ENCODE data around the gene UNCX. TPM values are rescaled to one million over a fixed set of nuclear protein-coding genes. Genes with fewer than 3 reads are reported as not detected.
"Not testable (repeated sequence)": the region's sequence is repeated elsewhere in the genome, so short reads cannot be mapped to it uniquely, and the experiment has no call there.

UNCX gene
- total and polyA plus RNA-seq, 5 experiments from 2014 or later, result not detected

DNA sequence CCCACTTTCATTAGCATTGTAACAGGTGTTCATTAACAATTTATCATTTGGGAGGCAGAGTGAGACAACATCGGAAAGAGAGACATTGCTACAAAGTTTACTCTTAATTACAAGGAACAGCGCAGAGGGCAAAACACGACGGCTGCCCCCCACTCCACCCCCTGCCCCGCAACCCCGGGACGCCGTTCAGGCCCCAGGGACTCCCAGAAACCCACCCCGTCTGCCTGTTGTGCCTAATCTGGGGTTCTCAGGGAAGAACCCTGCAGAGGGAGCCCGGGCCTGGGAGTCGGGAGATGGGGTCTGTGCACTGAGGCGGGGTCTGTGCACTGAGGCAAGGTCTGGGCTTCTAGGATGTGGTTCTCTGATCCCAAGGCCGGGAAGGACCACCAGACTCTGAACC, 25.2 kb downstream of the UNCX start:
- peaks cover 0 to 3% (median under 1%) of the 10 kb centered on the region in 4 donors for H3K4me1 Mint-ChIP-seq
- H3K27ac Mint-ChIP-seq, result no peak overlapping the region
- peaks cover 0 to 2% (median 0%) of the 10 kb centered on the region in 3 donors for H3K36me3 Mint-ChIP-seq
- H3K4me3 Mint-ChIP-seq, result no peak overlapping the region
- peaks cover 10 to 55% (median 28%) of the 10 kb centered on the region in 5 donors for H3K27me3 Mint-ChIP-seq
- POLR2A ChIA-PET, result no interaction called here
- DNase-seq (no peak), ATAC-seq (no peak)
- H3K9me3 Mint-ChIP-seq, result no peaks in the 10 kb centered on the region

DNA sequence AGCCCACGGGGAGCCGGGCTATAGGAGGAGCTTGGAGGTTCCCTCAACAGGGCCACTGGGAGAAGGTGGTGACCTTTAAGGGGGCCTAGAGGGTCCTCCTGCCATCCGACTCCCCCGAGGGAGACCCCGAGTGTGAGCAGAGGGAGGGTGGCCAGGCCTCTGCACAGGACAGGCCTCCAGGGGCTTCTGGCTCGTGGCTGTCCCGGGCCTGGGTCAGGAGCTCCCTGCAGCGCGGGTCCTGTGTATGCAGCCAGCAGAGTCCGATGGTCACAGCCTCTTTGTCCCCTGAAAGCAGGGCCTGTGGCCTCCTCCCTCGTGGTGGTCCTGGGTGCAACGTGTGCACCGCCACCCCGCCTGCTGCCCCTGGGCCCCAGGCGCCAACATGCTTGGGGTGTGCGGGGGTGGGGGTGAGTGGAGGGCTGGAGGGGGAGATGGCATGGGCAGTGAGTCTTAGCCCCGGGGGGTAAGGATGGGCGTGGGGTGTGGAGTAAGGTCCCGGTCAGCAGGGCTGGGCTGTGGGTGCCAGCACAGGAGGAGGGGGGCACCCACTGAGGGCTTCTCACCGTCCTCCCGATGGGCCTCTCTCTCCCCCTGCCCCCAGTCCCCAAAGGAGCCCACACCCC, 27.1 kb downstream of the UNCX start:
- no peak for DNase-seq
- Mint-ChIP-seq H3K4me3 (no peak overlapping the region), H3K4me1 (peaks cover 0 to 1% (median 0%) of the 10 kb centered on the region in 4 donors), H3K9me3 (no peaks in the 10 kb centered on the region), H3K27ac (no peak overlapping the region), H3K27me3 (peaks cover 7 to 48% (median 28%) of the 10 kb centered on the region in 5 donors), H3K36me3 (peaks cover 0 to 2% (median 0%) of the 10 kb centered on the region in 3 donors)
- no peak for ATAC-seq
- POLR2A ChIA-PET, result no interaction called here

DNA sequence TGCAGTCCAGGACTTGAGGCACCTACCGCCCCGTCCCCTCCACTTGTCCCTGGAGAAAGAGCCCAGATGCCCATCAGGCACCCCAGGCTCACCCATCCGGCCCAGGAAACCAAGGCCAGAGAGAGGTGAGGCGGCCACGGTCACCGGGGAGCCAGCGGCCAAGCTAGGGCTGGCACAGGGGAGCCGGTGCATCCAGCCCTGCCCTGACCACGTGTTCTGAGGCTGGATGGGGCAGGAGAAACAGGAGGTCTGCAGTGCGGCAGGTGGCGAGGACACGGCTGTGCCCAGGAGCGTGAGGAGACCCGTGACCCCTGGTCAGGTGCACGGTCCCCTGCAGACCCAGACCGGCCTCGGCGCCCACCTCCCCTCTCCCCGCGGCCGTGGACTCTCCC, 27.6 kb downstream of the UNCX start:
- Mint-ChIP-seq H3K4me3 (no peak overlapping the region), H3K9me3 (no peaks in the 10 kb centered on the region), H3K36me3 (peaks cover 0 to 2% (median 0%) of the 10 kb centered on the region in 3 donors), H3K4me1 (peaks cover 0 to 1% (median 0%) of the 10 kb centered on the region in 4 donors), H3K27me3 (peaks cover 10 to 53% (median 28%) of the 10 kb centered on the region in 5 donors), H3K27ac (no peak overlapping the region)
- POLR2A ChIA-PET, result no interaction called here
- DNase-seq (no peak), ATAC-seq (no peak)

DNA sequence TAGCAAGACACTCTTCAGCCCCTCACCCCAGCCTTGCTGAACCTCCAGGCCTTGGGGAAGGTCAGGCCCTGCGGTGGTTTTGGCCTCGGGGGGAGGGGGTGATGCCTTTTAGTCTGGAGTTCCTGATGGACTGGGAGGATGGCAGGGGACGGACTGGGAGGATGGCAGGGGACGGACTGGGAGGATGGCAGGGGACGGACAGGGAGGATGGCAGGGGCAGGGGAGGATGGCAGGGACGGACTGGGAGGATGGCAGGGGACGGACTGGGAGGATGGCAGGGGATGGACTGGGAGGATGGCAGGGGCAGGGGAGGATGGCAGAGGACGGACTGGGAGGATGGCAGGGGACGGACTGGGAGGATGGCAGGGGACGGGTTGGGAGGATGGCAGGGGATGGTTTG, 28.4 kb downstream of the UNCX start:
- H3K4me1 Mint-ChIP-seq, H3K27ac Mint-ChIP-seq, POLR2A ChIA-PET, H3K36me3 Mint-ChIP-seq, H3K9me3 Mint-ChIP-seq, H3K4me3 Mint-ChIP-seq, ATAC-seq, DNase-seq: not testable (repeated sequence)
- H3K27me3 Mint-ChIP-seq, result peaks cover 12 to 55% (median 29%) of the 10 kb centered on the region in 5 donors

DNA sequence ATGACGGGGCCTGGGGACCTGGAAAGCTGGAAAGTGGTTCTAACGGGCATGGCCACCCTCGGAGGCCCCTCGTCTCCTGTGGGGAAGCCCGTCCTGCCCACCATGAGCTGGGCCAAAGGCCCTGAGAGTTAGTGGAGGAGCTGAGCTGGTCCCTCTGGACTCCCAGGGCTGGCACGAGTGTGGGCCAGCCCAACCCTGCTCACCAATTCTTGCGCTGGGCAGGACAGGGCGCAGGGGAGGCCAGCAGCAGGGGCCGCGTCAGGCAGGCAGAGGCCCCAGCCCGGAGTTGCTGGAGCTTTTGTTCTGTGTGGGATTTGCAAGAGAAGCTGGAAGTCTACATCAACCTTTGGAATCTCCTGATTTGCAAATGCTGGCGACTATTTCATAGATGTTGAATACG, 29.8 kb downstream of the UNCX start:
- H3K27ac Mint-ChIP-seq, result no peak overlapping the region
- peaks cover 0 to 2% (median 0%) of the 10 kb centered on the region in 9 donors for H3K9me3 Mint-ChIP-seq
- POLR2A ChIA-PET, result no interaction called here
- no peak for ATAC-seq
- peaks cover 10 to 55% (median 30%) of the 10 kb centered on the region in 5 donors for H3K27me3 Mint-ChIP-seq
- H3K36me3 Mint-ChIP-seq, result peaks cover 0 to 2% (median 0%) of the 10 kb centered on the region in 3 donors
- DNase-seq, result no peak
- H3K4me1 Mint-ChIP-seq, result no peaks in the 10 kb centered on the region
- no peak overlapping the region for H3K4me3 Mint-ChIP-seq

DNA sequence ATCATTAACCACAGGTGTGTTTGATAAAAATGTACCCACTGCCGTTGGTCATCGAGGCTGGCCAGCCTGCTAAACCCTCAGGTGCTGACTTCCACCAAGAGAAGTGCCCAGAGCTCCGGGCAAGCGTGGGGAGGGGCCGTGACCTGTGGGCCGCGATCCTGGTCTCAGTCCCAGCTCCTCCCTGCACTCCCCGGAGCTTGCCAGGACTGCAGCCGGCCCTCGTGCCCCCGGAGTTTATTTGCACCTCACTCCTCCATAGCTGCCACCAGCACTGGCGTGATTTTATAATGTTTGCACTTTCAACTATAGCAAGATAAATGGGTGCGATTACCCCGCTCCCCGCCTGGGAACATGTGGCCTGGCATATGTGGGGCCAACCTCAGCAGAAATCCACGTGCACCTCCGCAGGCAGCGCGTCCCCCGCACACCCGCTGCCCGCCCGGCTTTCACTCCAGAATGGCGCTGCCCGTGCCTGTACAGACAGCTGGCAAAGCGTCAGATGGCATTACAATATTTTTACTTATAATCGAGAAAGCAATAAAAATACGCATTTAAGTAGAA, 30.8 kb downstream of the UNCX start:
- Mint-ChIP-seq H3K4me1 (no peaks in the 10 kb centered on the region), H3K36me3 (peaks cover 0 to 2% (median 0%) of the 10 kb centered on the region in 3 donors), H3K27me3 (peaks cover 10 to 55% (median 30%) of the 10 kb centered on the region in 5 donors), H3K4me3 (no peak overlapping the region), H3K27ac (no peak overlapping the region), H3K9me3 (peaks cover 0 to 2% (median 0%) of the 10 kb centered on the region in 9 donors)
- POLR2A ChIA-PET, result no interaction called here
- no peak for ATAC-seq
- DNase-seq, result no peak

DNA sequence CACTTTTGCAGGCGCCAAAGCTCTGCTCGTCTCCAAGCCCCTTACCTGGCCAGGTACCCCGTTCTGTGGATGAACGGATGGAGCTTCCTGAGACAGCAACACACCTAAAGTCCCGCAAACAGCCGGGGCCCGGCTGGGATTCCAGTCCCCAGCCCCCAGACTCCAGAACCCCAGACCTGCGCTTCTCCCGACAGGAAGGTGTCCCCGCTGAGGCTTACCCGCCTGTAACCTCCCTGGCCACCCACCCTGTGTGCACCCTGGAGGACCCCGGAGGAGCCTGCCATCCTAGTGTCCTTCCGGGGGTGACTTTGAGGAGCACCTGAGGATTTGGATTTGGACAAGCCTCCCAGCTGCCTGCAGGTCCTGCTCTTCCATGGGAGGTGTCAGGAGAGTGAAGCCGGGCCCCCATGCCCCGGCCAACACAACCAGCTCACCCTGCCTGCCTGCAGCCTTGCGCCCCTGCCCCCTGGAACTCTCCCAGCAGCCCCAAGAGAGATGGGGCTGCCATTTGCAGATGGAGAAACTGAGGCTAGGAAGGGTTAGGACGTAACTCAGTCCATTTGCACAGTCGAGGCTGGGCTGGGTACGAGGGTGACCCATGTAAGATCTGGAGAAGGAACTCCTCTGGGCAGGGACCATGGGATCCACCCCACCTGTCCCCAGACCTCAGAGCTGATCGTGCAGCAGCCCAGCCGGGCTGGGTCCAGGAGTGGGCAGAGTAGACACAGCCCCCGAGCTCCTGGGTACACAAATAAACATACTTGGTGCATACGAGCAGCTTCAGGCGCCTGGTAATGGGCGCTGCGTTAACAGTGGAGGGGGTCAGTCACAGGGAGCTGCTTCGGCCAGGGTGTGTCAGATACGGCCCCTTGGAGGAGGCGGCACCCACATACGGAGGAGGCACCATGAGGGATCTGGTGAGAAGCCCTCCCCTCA, 31.9 kb downstream of the UNCX start:
- Mint-ChIP-seq H3K4me3 (no peak overlapping the region), H3K36me3 (peaks cover 0 to 2% (median 0%) of the 10 kb centered on the region in 3 donors), H3K27ac (no peak overlapping the region), H3K4me1 (peaks cover 0 to 1% (median 0%) of the 10 kb centered on the region in 4 donors), H3K27me3 (peaks cover 11 to 65% (median 40%) of the 10 kb centered on the region in 5 donors), H3K9me3 (peaks cover 0 to 2% (median 0%) of the 10 kb centered on the region in 9 donors)
- no peak for DNase-seq
- POLR2A ChIA-PET, result no interaction called here
- no peak for ATAC-seq

DNA sequence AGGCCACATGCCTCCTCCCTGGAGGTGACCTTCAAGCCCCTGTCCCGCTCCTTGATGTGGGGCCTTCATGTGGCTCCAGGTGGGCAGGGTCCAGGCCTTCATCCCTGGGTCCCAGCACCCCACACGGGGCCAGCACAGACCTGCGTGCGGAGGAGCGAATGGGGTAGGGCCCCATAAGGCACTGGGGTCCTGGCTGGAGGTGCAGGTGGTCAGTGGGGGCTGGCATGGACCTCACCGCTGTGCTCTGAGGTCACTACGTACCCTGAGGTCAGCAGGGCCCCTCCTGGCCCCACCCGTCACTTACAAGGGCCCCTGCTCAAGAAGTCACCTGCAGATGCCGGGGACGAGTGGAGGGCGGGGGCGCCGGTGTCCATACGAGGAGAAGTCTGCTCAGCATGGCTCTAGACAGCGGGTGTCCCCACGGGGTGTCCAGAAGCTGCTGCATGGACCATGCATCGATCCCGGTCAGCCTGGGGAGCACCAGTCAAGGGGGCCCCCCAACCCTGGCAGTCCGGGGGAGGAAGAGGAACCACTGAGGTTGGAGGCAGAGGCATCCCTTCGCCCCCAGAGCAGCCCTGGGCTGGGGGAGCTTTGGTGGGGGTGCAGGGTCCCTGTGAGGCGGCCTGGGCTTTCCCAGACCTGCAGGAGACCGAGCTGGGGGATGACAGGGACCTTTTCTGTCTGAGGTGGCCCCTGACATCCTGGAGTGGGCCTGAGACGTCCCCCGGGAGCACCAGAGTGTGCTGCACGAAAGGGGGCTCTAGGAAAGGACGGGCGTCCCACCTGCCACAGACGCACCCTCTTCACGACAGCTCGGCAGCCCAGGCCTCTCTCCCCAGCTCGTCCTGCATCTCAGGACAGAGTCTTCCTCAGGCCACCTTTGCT, 34.6 kb downstream of the UNCX start:
- peaks cover 0 to 1% (median 0%) of the 10 kb centered on the region in 4 donors for H3K4me1 Mint-ChIP-seq
- H3K27me3 Mint-ChIP-seq, result peaks cover 11 to 60% (median 29%) of the 10 kb centered on the region in 5 donors
- H3K4me3 Mint-ChIP-seq, result no peak overlapping the region
- DNase-seq (no peak), ATAC-seq (no peak)
- POLR2A ChIA-PET, result no interaction called here
- H3K27ac Mint-ChIP-seq, result no peak overlapping the region
- peaks cover 0 to 2% (median 0%) of the 10 kb centered on the region in 9 donors for H3K9me3 Mint-ChIP-seq
- H3K36me3 Mint-ChIP-seq, result no peaks in the 10 kb centered on the region

DNA sequence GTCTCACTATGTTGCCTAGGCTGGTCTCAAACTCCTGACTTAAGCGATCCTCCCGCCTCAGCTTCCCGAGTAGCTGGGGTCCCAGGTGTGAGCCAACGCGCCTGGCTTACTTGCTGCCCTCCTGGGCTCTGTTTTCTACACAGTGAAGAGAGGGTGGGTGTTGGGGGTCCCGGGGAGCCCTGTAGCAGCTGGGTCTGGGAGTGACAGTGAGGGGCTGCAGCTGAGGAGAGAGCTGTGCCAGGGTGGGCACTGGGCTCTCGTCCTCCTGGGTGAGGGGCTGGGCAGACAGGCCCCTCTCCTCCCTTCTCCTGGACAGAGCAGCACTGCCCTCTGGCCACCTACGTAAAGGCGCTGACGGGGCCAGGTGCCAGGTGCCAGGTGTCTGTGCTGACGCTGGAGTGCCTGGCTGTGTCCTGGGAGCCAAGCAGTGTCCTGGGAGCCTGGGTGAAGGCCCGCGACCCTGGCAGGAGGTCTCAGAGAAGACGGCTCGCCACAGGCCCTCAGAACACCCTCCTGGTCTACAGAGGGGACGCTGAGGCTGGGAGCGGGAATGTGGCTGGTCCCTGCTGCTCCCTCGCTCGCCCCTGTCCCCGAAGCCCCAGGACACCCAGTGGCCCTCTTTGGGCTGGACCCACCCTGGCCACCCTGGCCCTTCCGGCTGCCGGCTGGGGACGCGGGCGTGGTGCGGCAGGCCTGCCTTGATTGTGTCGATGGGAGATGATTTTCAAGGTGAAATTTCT, 35.6 kb downstream of the UNCX start:
- peaks cover 11 to 59% (median 29%) of the 10 kb centered on the region in 5 donors for H3K27me3 Mint-ChIP-seq
- H3K4me1 Mint-ChIP-seq, result peaks cover 0 to 1% (median 0%) of the 10 kb centered on the region in 4 donors
- DNase-seq (no peak), ATAC-seq (no peak)
- no peaks in the 10 kb centered on the region for H3K36me3 Mint-ChIP-seq
- H3K9me3 Mint-ChIP-seq, result peaks cover 0 to 2% (median 0%) of the 10 kb centered on the region in 9 donors
- no peak overlapping the region for H3K4me3 Mint-ChIP-seq
- H3K27ac Mint-ChIP-seq, result no peak overlapping the region
- POLR2A ChIA-PET, result no interaction called here

DNA sequence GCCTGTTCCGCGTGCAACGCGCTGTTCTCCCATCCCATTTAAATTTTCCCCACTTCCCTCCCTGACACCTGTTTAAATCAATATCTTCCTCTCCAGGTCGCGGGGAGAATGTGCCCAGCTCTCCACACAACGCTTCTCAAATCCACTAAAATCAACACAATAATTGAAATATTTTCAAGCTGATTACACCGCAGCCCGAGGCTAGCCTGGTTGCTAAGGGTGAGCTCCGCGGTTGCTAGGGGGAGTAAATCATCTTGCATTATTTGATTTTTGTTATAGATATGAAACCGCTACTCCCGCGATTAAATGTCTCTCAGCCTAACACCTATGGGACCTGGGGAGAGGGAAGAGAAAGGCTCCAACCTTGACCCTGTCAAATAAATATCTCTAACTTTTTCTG, 36.2 kb downstream of the UNCX start:
- Mint-ChIP-seq H3K36me3 (no peaks in the 10 kb centered on the region), H3K4me3 (peak overlapping the region in 1 of 10 donors; percentile 12), H3K9me3 (peaks cover 0 to 2% (median 0%) of the 10 kb centered on the region in 9 donors), H3K27me3 (peaks cover 10 to 53% (median 24%) of the 10 kb centered on the region in 5 donors), H3K4me1 (peaks cover 0 to 1% (median 0%) of the 10 kb centered on the region in 4 donors), H3K27ac (no peak overlapping the region)
- POLR2A ChIA-PET, result no interaction called here
- DNase-seq (no peak), ATAC-seq (no peak)

DNA sequence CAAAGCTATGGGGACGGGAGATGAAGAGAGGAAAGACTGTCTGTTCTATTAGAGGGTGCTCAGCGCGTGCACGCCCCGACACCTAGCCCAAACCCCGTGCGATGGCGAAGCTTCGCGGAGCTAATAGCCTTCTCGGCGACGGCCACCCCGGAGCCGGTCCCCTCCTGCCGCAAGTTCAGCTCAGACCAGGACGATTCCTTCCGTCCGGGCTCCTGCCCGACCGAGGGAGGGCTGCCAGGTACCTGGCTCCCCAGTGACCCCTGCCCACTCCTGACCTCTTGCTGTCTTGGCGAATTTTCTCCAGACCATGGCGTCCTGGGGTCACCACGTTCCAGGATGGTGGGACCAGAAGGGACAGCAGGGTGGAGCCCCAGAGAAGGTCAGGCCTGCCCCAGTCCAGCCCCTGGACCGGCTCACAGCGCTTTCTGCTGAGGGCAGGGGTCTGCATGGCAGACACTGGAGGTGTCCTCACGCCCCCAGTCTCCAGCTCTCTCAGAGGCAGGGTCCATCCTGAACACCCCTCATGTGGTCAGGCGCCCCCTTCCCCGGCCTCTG, 36.7 kb downstream of the UNCX start:
- H3K4me1 Mint-ChIP-seq, result peaks cover 0 to 1% (median 0%) of the 10 kb centered on the region in 4 donors
- no peaks in the 10 kb centered on the region for H3K36me3 Mint-ChIP-seq
- peaks cover 0 to 2% (median 0%) of the 10 kb centered on the region in 9 donors for H3K9me3 Mint-ChIP-seq
- DNase-seq, result no peak
- ATAC-seq, result no peak
- peaks cover 10 to 53% (median 24%) of the 10 kb centered on the region in 5 donors for H3K27me3 Mint-ChIP-seq
- POLR2A ChIA-PET, result no interaction called here
- H3K4me3 Mint-ChIP-seq, result peak overlapping the region in 1 of 10 donors; percentile 12
- H3K27ac Mint-ChIP-seq, result no peak overlapping the region

Measured in naive thymus-derived CD8-positive, alpha-beta T cell (primary cell).